Measurements from ENCODE around the gene SORCS1.

DNA sequence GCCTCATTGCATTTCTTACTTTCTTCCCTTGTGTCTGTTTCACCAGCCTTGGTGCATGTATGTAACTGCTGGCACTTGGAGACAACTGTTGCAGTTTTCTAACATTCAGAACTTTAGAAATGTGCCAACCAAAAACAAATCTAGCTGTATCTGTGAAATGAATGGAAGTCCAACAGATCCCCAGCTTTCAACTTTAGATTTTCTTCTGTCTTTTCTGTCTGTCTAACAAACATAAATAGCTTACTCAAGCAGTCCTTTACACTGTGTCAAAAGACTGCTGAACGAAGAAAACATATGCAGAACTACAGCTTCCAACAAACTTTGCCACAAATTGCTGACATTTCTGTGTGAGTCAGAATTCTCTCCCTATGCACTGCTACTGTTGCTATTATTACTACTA lies 30.9 kb downstream of the SORCS1 start:
- TF ChIP-seq POLR2A (IDR thresholded peaks at IDR 0.05; ENCODE audit: low read depth) = no peak
- TF ChIP-seq, protein P1, sequence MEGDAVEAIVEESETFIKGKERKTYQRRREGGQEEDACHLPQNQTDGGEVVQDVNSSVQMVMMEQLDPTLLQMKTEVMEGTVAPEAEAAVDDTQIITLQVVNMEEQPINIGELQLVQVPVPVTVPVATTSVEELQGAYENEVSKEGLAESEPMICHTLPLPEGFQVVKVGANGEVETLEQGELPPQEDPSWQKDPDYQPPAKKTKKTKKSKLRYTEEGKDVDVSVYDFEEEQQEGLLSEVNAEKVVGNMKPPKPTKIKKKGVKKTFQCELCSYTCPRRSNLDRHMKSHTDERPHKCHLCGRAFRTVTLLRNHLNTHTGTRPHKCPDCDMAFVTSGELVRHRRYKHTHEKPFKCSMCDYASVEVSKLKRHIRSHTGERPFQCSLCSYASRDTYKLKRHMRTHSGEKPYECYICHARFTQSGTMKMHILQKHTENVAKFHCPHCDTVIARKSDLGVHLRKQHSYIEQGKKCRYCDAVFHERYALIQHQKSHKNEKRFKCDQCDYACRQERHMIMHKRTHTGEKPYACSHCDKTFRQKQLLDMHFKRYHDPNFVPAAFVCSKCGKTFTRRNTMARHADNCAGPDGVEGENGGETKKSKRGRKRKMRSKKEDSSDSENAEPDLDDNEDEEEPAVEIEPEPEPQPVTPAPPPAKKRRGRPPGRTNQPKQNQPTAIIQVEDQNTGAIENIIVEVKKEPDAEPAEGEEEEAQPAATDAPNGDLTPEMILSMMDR (IDR thresholded peaks at IDR 0.05) = no peak

Data from esophagus muscularis mucosa (tissue), 3 donors.